Measurements from ENCODE around the gene ABCA12. TPM values are rescaled to one million over a fixed set of nuclear protein-coding genes. Genes with fewer than 3 reads are reported as not detected.

The ABCA12 gene
- polyA plus RNA-seq, 1 of the 3 experiments (the other 2 are of a cell fraction), result 0.07 TPM

- H3F3A ChIP-seq (replicated peaks; ENCODE audit: insufficient read depth), result no peaks in the 10 kb centered on the region
- H3K4me2 ChIP-seq, result no peak overlapping the region
- no peak overlapping the region for H3K9ac ChIP-seq
- H3K27ac ChIP-seq (ENCODE audit: low read depth in 2 of 2, low read length in 1 of 2), result no peak overlapping the region
- no peaks in the 10 kb centered on the region for H4K20me1 ChIP-seq (ENCODE audit: insufficient read depth)
- POLR2A ChIA-PET, result no interaction called here
- no peak overlapping the region for H2AFZ ChIP-seq (ENCODE audit: low read depth)
- H3K27me3 ChIP-seq (ENCODE audit: insufficient read depth), result no peaks in the 10 kb centered on the region
- CTCF ChIA-PET, result no interaction called here
- H3K4me3 ChIP-seq (ENCODE audit: low read depth in 2 of 2, low read length in 1 of 2), result no peak overlapping the region
- no peaks in the 10 kb centered on the region for H3K36me3 ChIP-seq (replicated peaks in 1 of 2; ENCODE audit: control insufficient read depth in 1 of 2, insufficient read depth in 2 of 2, low read length in 1 of 2)
- H3K9me2 ChIP-seq, result no peaks in the 10 kb centered on the region
- H3K79me2 ChIP-seq (ENCODE audit: insufficient read depth), result no peaks in the 10 kb centered on the region
- no peak for TF ChIP-seq ZBTB33 (IDR thresholded peaks at IDR 0.05; ENCODE audit: borderline replicate concordance, low read depth)
- TF ChIP-seq USF2 (IDR thresholded peaks at IDR 0.05; ENCODE audit: borderline replicate concordance, low read depth, low read length), result no peak
- no peak for TF ChIP-seq SIN3A (IDR thresholded peaks at IDR 0.05; ENCODE audit: borderline replicate concordance, low read depth, low read length)
- TF ChIP-seq RFX5 (IDR thresholded peaks at IDR 0.05; ENCODE audit: low read length), result no peak
- no peak for TF ChIP-seq TEAD4 (IDR thresholded peaks at IDR 0.05; ENCODE audit: borderline replicate concordance, insufficient read depth)
- no peak for TF ChIP-seq NFIC (IDR thresholded peaks at IDR 0.05; ENCODE audit: borderline replicate concordance)
- no peaks in the 10 kb centered on the region for H3K4me1 ChIP-seq (ENCODE audit: control insufficient read depth in 1 of 2, insufficient read depth in 2 of 2, low read depth in 1 of 2, low read length in 1 of 2)
- WGBS (ENCODE audit: low lambda C conversion rate), result 51% methylated on average over 4 of the region's 4 CpGs
- DNase-seq, result no peak
- H3K9me3 ChIP-seq, result no peaks in the 10 kb centered on the region
Measured at GRCh38 chr2:214934006-214934405, 204.4 kb downstream of the ABCA12 start.

- ChIA-PET POLR2A (no interaction called here), CTCF (interaction anchor here (1.0 kb wide), 1 partner anchor 179 kb away, joined by 3 read pairs; no protein-coding TSS in a partner anchor)
- Histone ChIP-seq H3K9me2 (no peaks in the 10 kb centered on the region), H3K27ac (ENCODE audit: low read depth in 2 of 2, low read length in 1 of 2) (no peak overlapping the region), H3K36me3 (replicated peaks in 1 of 2; ENCODE audit: control insufficient read depth in 1 of 2, insufficient read depth in 2 of 2, low read length in 1 of 2) (no peaks in the 10 kb centered on the region), H3K27me3 (ENCODE audit: insufficient read depth) (no peaks in the 10 kb centered on the region), H3K4me3 (ENCODE audit: low read depth in 2 of 2, low read length in 1 of 2) (no peak overlapping the region), H3K9ac (no peak overlapping the region), H3K4me1 (ENCODE audit: control insufficient read depth in 1 of 2, insufficient read depth in 2 of 2, low read depth in 1 of 2, low read length in 1 of 2) (no peaks in the 10 kb centered on the region; a peak in 1 of 4 replicates), H3K9me3 (no peaks in the 10 kb centered on the region), H3K4me2 (no peak overlapping the region), H4K20me1 (ENCODE audit: insufficient read depth) (no peaks in the 10 kb centered on the region), H3F3A (replicated peaks; ENCODE audit: insufficient read depth) (no peaks in the 10 kb centered on the region), H3K79me2 (ENCODE audit: insufficient read depth) (no peaks in the 10 kb centered on the region), H2AFZ (ENCODE audit: low read depth) (no peak overlapping the region)
- no peak for DNase-seq
- 43% methylated on average over 6 of the region's 6 CpGs for WGBS (ENCODE audit: low lambda C conversion rate)
- TF ChIP-seq TAF1 (IDR thresholded peaks at IDR 0.05; ENCODE audit: borderline replicate concordance, low read depth, low read length), result no peak
- TF ChIP-seq JUND (IDR thresholded peaks at IDR 0.05), result no peak
- no peak for TF ChIP-seq SIN3A (IDR thresholded peaks at IDR 0.05; ENCODE audit: borderline replicate concordance, low read depth, low read length)
- no peak for TF ChIP-seq USF2 (IDR thresholded peaks at IDR 0.05; ENCODE audit: borderline replicate concordance, low read depth, low read length)
Measured at GRCh38 chr2:214904634-214905033, 233.8 kb downstream of the ABCA12 start.
